Panc1 (cell line): ENCODE data around the gene MUC15. TPM values are rescaled to one million over a fixed set of nuclear protein-coding genes. Genes with fewer than 3 reads are reported as not detected.
A peak's percentile ranks its signal among the peaks of the same experiment; 100 is the strongest.

Experiments used
- ATAC-seq: fragments of 200-7000 bp; cut with Tn5 transposase; 2 replicates; pipeline ENCODE4 v1.9.1; 2020; ENCODE audit warnings: mild to moderate bottlenecking, moderate library complexity
- BruUV-seq: library from RNA; stranded (reverse); fragments of 400-500 nt; replicated peaks from 2 replicates; lab custom pipeline; 2021; lab: Mats Ljungman, UMichigan
- CTCF ChIA-PET: fragments of 300-600 bp; sonication (Branson Sonifier 250); formaldehyde crosslinking; loops from one replicate; lab custom pipeline; 2022; ENCODE audit warnings: antibody characterized with exemption; lab: Charles Lee
- POLR2A ChIA-PET: fragments of 300-600 bp; sonication (Branson Sonifier 250); formaldehyde crosslinking; loops from one replicate; lab custom pipeline; 2022; ENCODE audit warnings: antibody characterized with exemption; lab: Charles Lee
- DNase-seq: peaks from one replicate; pipeline ENCODE4 v3.0.0-alpha.2; 2010; ENCODE audit warnings: low read depth, low spot score
- H3K27ac ChIP-seq: 2 replicates; pipeline ENCODE4 v1.5.1; 2011; ENCODE audit warnings: mild to moderate bottlenecking, low read length, inconsistent platforms
- H3K27me3 ChIP-seq: fragments of 200-500 bp; sonication (Bioruptor generic); 2 replicates; pipeline ENCODE4 v1.6.0; 2014; ENCODE audit warnings: low read length, inconsistent platforms; ENCODE audit not compliant: control insufficient read depth, insufficient read depth
- H3K36me3 ChIP-seq: fragments of 200-500 bp; sonication (Bioruptor generic); 2 replicates; pipeline ENCODE4 v1.5.1; 2014; ENCODE audit warnings: inconsistent platforms, mild to moderate bottlenecking, low read length, moderate library complexity; ENCODE audit not compliant: control insufficient read depth, insufficient read depth
- H3K4me1 ChIP-seq: 2 replicates; pipeline ENCODE4 v1.5.1; 2011; ENCODE audit warnings: inconsistent platforms, mild to moderate bottlenecking, low read length, moderate library complexity; ENCODE audit not compliant: control insufficient read depth, insufficient read depth
- H3K4me3 ChIP-seq, 2 experiments: 2 replicates each; pipeline ENCODE4 v1.5.1; 2011 to 2012; ENCODE audit warnings: low read depth in 2 of 2, low read length in 2 of 2, mild to moderate bottlenecking in 2 of 2, inconsistent platforms in 1 of 2, moderate library complexity in 1 of 2
- H3K9me3 ChIP-seq: fragments of 200-500 bp; sonication (Bioruptor generic); 2 replicates; pipeline ENCODE4 v1.5.1; 2014; ENCODE audit warnings: low read depth, mild to moderate bottlenecking, inconsistent platforms, low read length, moderate library complexity; ENCODE audit not compliant: control insufficient read depth, insufficient read depth
- CTCF ChIP-seq: fragments of 450-650 bp; IDR thresholded peaks from 2 replicates; pipeline ENCODE4 v1.5.1; 2017; ENCODE audit warnings: mild to moderate bottlenecking
- POLR2AphosphoS5 ChIP-seq: IDR thresholded peaks from 2 replicates; pipeline ENCODE4 v1.6.1; 2012; ENCODE audit warnings: mild to moderate bottlenecking, low read depth, low read length, moderate library complexity
- REST ChIP-seq, 2 experiments: IDR thresholded peaks; 2 replicates each; pipeline ENCODE4 v1.6.1; 2011 to 2012; ENCODE audit warnings: low read depth in 2 of 2, control low read depth in 1 of 2, low read length in 1 of 2, mild to moderate bottlenecking in 1 of 2, moderate library complexity in 1 of 2; ENCODE audit not compliant: insufficient read depth in 1 of 2
- SIN3A ChIP-seq: IDR thresholded peaks from 2 replicates; pipeline ENCODE4 v1.6.1; 2012; ENCODE audit warnings: low read depth, mild to moderate bottlenecking, low read length, moderate library complexity, borderline replicate concordance; ENCODE audit not compliant: insufficient read depth
- TCF7L2 ChIP-seq: IDR thresholded peaks from 2 replicates; pipeline ENCODE4 v1.6.1; 2011; ENCODE audit warnings: mild to moderate bottlenecking, low read depth, low read length, inconsistent platforms
- in situ Hi-C: cut with HindIII; loops from 2 replicates; pipeline ENCODE4 v1.10.0; 2016; ENCODE audit warnings: low sequenced_read_pairs, low pct_unique_long_range_greater_than_20kb
- intact Hi-C: fragments of 100-400 bp; cut with micrococcal nuclease; formaldehyde crosslinking; loops from one replicate; pipeline ENCODE4 v1.10.0; 2022; ENCODE audit not compliant: unreplicated experiment
- total RNA-seq: library from RNA; stranded (reverse); gene quantifications from one replicate; pipeline ENCODE4 v1.2.1, GENCODE V29; 2021; ENCODE audit not compliant: unreplicated experiment

MUC15 gene
- total RNA-seq, 1 experiment from 2014 or later, result not detected

GRCh38 chr11:26522912-26523610 lies 49.0 kb downstream of the MUC15 start:
- DNase-seq, result peak; percentile 0
- BruUV-seq, result no TSS peak
- POLR2A ChIA-PET, result no interaction called here
- in situ Hi-C loops (no loop called here), intact Hi-C loops (no loop called here)
- no peaks in the 10 kb centered on the region for H3K4me1 ChIP-seq
- TF ChIP-seq REST (IDR thresholded peaks at IDR 0.05; ENCODE audit: insufficient read depth in 1 of 2, low read depth in 2 of 2, low read length in 1 of 2) (no peak), CTCF (peak; percentile 29; the same call in 1 of the 2 replicates)
- no peak for ATAC-seq
- H3K27me3 ChIP-seq, result no peaks in the 10 kb centered on the region
- no peaks in the 10 kb centered on the region for H3K36me3 ChIP-seq
- H3K4me3 ChIP-seq, result no peak overlapping the region
- no peak overlapping the region for H3K27ac ChIP-seq
- H3K9me3 ChIP-seq, result no peaks in the 10 kb centered on the region
- CTCF ChIA-PET, result no interaction called here

- POLR2A ChIA-PET, result no interaction called here
- no TSS peak for BruUV-seq
- intact Hi-C loops, result no loop called here
- CTCF ChIA-PET, result no interaction called here
- no peaks in the 10 kb centered on the region for H3K27me3 ChIP-seq
- no peak overlapping the region for H3K27ac ChIP-seq
- H3K4me3 ChIP-seq, result no peak overlapping the region
- H3K4me1 ChIP-seq, result no peaks in the 10 kb centered on the region
- H3K36me3 ChIP-seq, result no peaks in the 10 kb centered on the region
- ATAC-seq, result no peak
- no peak for DNase-seq
- no peaks in the 10 kb centered on the region for H3K9me3 ChIP-seq
- in situ Hi-C loops, result no loop called here
- TF ChIP-seq CTCF (no peak), POLR2AphosphoS5 (no peak), SIN3A (no peak), TCF7L2 (no peak), REST (IDR thresholded peaks at IDR 0.05; ENCODE audit: insufficient read depth in 1 of 2, low read depth in 2 of 2, low read length in 1 of 2) (no peak)
Measured at GRCh38 chr11:26519469-26519868, 52.6 kb downstream of the MUC15 start.
